ENCODE data around the gene KCNIP1.

The KCNIP1 gene

GRCh38 chr5:170494041-170494440, 9.8 kb upstream of the KCNIP1 start:
- no peaks in the 10 kb centered on the region for H3F3A ChIP-seq (ENCODE audit: insufficient read depth, low read length)
- 0 out of 2 replicates have a peak, but pooled peaks cover 6% of the 10 kb centered on the region for H3K27me3 ChIP-seq (ENCODE audit: insufficient read depth, low read length)
- H3K4me3 ChIP-seq (ENCODE audit: low read depth, low read length, poor library complexity, severe bottlenecking): no peak overlapping the region
- no peaks in the 10 kb centered on the region for H4K20me1 ChIP-seq (ENCODE audit: insufficient read depth, low read length)
- no peak overlapping the region for H2AFZ ChIP-seq (ENCODE audit: low read length)
- TF ChIP-seq CTCF (IDR thresholded peaks at IDR 0.05; ENCODE audit: low read length): no peak
- no peak for TF ChIP-seq EZH2 (IDR thresholded peaks at IDR 0.05; ENCODE audit: borderline replicate concordance, low read length)
- H3K4me2 ChIP-seq (ENCODE audit: low read length): no peak overlapping the region
- H3K4me1 ChIP-seq (ENCODE audit: insufficient read depth, low read length, severe bottlenecking): no peaks in the 10 kb centered on the region
- no peak overlapping the region for H3K9ac ChIP-seq (ENCODE audit: low read length)
- no peaks in the 10 kb centered on the region for H3K36me3 ChIP-seq (ENCODE audit: insufficient read depth, low read length)
- no peaks in the 10 kb centered on the region for H3K9me2 ChIP-seq (ENCODE audit: low read depth, low read length)
- H3K79me2 ChIP-seq (ENCODE audit: insufficient read depth, low read length): no peaks in the 10 kb centered on the region
- no peaks in the 10 kb centered on the region for H3K9me3 ChIP-seq (ENCODE audit: low read length)
- H3K27ac ChIP-seq (ENCODE audit: low read depth, low read length, poor library complexity, severe bottlenecking): no peak overlapping the region

- H3K27ac ChIP-seq (ENCODE audit: low read depth, low read length, poor library complexity, severe bottlenecking): no peak overlapping the region
- no peaks in the 10 kb centered on the region for H3K9me2 ChIP-seq (ENCODE audit: low read depth, low read length)
- 0 out of 2 replicates have a peak, but pooled peaks cover 6% of the 10 kb centered on the region for H3K27me3 ChIP-seq (ENCODE audit: insufficient read depth, low read length)
- H3K4me2 ChIP-seq (ENCODE audit: low read length): no peak overlapping the region
- H3K4me1 ChIP-seq (ENCODE audit: insufficient read depth, low read length, severe bottlenecking): no peaks in the 10 kb centered on the region
- no peak overlapping the region for H2AFZ ChIP-seq (ENCODE audit: low read length)
- no peak for TF ChIP-seq EZH2 (IDR thresholded peaks at IDR 0.05; ENCODE audit: borderline replicate concordance, low read length)
- no peak for TF ChIP-seq CTCF (IDR thresholded peaks at IDR 0.05; ENCODE audit: low read length)
- H3K79me2 ChIP-seq (ENCODE audit: insufficient read depth, low read length): no peaks in the 10 kb centered on the region
- H3K9ac ChIP-seq (ENCODE audit: low read length): no peak overlapping the region
- no peaks in the 10 kb centered on the region for H3F3A ChIP-seq (ENCODE audit: insufficient read depth, low read length)
- no peaks in the 10 kb centered on the region for H3K9me3 ChIP-seq (ENCODE audit: low read length)
- H4K20me1 ChIP-seq (ENCODE audit: insufficient read depth, low read length): no peaks in the 10 kb centered on the region
- H3K4me3 ChIP-seq (ENCODE audit: low read depth, low read length, poor library complexity, severe bottlenecking): no peak overlapping the region
- no peaks in the 10 kb centered on the region for H3K36me3 ChIP-seq (ENCODE audit: insufficient read depth, low read length)
Observed at GRCh38 chr5:170495825-170496661, 7.8 kb upstream of the KCNIP1 start.

- no peak overlapping the region for H3K4me2 ChIP-seq (ENCODE audit: low read length)
- TF ChIP-seq CTCF (IDR thresholded peaks at IDR 0.05; ENCODE audit: low read length) (no peak), EZH2 (IDR thresholded peaks at IDR 0.05; ENCODE audit: borderline replicate concordance, low read length) (no peak)
- H3K9ac ChIP-seq (ENCODE audit: low read length): no peak overlapping the region
- no peaks in the 10 kb centered on the region for H3F3A ChIP-seq (ENCODE audit: insufficient read depth, low read length)
- H3K9me3 ChIP-seq (ENCODE audit: low read length): no peaks in the 10 kb centered on the region
- H3K27me3 ChIP-seq (ENCODE audit: insufficient read depth, low read length): 0 out of 2 replicates have a peak, but pooled peaks cover 6% of the 10 kb centered on the region
- H3K4me1 ChIP-seq (ENCODE audit: insufficient read depth, low read length, severe bottlenecking): no peaks in the 10 kb centered on the region
- H3K27ac ChIP-seq (ENCODE audit: low read depth, low read length, poor library complexity, severe bottlenecking): no peak overlapping the region
- no peaks in the 10 kb centered on the region for H4K20me1 ChIP-seq (ENCODE audit: insufficient read depth, low read length)
- H3K36me3 ChIP-seq (ENCODE audit: insufficient read depth, low read length): no peaks in the 10 kb centered on the region
- H3K79me2 ChIP-seq (ENCODE audit: insufficient read depth, low read length): no peaks in the 10 kb centered on the region
- H3K4me3 ChIP-seq (ENCODE audit: low read depth, low read length, poor library complexity, severe bottlenecking): no peak overlapping the region
- no peak overlapping the region for H2AFZ ChIP-seq (ENCODE audit: low read length)
- H3K9me2 ChIP-seq (ENCODE audit: low read depth, low read length): no peaks in the 10 kb centered on the region
Observed at GRCh38 chr5:170496662-170497028, 7.2 kb upstream of the KCNIP1 start.
